GM10266 (cell line): ENCODE data around the gene CLCN3.

Source experiments
- DNase-seq: peaks from one replicate; pipeline ENCODE4 v3.0.0; 2012; ENCODE audit errors: extremely low spot score
- TF ChIP-seq, protein P1 (sequence below): IDR thresholded peaks from 2 replicates; pipeline ENCODE4 v1.5.1; 2012; ENCODE audit warnings: mild to moderate bottlenecking, low read depth; ENCODE audit not compliant: control insufficient read depth, insufficient read depth; ENCODE audit errors: missing control alignments

The CLCN3 gene

DNA sequence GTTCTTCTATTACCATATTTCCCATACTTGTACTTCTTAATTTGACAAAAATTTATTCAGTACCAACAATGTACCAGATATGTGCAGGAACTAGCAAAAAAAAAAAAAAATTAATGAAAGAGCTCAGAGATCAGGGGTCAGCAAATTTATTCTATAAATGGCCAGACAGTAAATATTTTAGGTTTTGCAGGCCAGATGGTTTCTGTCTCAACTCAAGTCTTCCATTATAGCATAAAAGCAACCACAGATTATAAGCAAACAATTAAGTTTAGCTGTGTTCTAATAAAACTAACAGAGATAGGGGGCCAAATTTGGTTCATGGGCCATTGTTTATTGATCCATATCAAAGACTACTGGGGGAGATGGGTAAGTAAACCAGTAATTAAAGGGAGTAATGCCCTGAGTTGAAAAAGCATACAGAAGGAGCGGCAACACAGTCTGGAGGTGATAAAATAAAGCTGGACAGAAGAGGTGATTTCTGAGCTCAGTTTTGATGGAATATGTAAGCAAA, 27.3 kb upstream of the CLCN3 start:
- DNase-seq, result no peak
- TF ChIP-seq, protein P1, sequence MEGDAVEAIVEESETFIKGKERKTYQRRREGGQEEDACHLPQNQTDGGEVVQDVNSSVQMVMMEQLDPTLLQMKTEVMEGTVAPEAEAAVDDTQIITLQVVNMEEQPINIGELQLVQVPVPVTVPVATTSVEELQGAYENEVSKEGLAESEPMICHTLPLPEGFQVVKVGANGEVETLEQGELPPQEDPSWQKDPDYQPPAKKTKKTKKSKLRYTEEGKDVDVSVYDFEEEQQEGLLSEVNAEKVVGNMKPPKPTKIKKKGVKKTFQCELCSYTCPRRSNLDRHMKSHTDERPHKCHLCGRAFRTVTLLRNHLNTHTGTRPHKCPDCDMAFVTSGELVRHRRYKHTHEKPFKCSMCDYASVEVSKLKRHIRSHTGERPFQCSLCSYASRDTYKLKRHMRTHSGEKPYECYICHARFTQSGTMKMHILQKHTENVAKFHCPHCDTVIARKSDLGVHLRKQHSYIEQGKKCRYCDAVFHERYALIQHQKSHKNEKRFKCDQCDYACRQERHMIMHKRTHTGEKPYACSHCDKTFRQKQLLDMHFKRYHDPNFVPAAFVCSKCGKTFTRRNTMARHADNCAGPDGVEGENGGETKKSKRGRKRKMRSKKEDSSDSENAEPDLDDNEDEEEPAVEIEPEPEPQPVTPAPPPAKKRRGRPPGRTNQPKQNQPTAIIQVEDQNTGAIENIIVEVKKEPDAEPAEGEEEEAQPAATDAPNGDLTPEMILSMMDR, result no peak

DNA sequence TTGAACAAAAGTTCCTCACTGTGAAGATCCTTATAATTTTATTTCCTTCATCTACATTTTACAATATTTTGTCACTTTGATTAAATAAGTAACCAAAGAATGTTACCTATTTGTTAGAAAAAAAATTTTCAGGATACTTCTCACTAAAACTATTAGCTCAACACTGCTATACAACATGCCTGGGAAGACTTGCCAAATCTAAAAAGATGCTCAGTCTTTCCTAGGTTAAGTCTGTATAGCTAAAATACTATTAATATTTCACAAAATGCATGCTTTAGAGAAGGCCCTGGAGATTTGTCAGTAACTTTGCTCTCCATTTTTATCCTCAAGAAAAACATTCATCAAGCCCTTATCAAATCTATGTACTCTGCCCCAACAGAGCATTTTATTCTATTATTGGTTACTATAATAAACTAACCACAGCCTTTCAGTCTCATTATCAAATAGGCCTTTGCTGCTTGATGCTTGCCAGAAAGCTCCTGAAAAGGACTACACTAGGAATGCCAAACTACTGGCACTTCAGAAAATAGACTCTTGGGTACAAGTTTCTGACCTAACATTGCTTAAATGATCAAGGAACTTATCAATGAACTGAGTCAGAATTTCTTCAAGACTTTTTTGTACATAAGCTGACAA, 25.7 kb upstream of the CLCN3 start:
- TF ChIP-seq, protein P1, result no peak

DNA sequence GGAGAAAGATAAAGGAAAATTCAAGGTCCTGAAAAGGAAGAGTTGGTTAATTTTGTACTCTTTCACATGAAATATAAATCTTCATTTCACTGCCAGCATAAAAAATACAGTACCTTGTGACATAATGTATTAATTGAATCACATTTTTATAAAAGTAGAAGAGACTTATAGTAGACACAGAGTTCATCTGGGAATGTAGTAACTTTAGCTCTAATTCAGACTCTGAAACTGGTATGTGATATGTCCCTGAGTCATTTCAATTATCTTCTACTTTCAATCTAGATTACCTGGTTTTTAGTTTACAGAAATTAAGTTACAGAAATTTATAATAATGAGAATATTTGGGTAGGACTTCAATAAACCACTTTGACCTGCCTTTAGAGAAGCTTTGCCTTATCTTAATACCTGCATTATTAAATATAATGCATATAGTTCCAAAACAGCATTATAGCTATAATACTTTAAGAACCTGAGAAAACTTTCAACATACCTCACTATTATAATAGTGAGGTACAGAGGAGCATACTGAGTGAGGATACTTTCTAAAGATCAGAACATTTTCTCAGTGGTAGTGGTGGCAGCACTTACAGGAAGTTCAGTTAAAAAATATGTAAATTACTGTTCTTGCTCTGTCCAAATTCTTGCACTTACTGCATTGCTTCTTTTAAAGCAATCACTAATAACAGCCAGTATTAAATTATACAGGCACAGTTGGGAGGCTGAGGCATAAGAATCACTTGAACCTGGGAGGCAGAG, 19.2 kb upstream of the CLCN3 start:
- TF ChIP-seq, protein P1, result no peak
- no peak for DNase-seq

More for the DNA sequence above, 25.7 kb upstream of the CLCN3 start:
- no peak for DNase-seq

DNA sequence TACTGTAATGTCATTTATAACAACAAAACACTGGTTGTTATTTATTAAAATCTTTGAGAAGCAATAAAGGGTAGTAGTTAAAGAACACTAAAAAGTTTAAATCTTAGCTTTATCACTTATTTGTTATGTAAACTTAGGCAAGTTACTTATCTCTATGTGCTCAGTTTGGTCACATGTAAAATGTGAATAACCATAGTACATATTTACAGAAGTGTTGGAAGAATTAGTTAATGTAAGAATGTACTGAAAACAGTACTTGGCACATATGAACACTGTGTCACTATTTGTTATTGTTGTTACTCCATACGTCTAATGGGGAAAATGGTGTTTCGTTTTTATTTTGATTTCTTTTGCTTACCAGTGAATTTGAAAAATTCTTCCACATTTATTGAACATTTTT, 17.1 kb upstream of the CLCN3 start:
- no peak for DNase-seq
- TF ChIP-seq, protein P1, result no peak

DNA sequence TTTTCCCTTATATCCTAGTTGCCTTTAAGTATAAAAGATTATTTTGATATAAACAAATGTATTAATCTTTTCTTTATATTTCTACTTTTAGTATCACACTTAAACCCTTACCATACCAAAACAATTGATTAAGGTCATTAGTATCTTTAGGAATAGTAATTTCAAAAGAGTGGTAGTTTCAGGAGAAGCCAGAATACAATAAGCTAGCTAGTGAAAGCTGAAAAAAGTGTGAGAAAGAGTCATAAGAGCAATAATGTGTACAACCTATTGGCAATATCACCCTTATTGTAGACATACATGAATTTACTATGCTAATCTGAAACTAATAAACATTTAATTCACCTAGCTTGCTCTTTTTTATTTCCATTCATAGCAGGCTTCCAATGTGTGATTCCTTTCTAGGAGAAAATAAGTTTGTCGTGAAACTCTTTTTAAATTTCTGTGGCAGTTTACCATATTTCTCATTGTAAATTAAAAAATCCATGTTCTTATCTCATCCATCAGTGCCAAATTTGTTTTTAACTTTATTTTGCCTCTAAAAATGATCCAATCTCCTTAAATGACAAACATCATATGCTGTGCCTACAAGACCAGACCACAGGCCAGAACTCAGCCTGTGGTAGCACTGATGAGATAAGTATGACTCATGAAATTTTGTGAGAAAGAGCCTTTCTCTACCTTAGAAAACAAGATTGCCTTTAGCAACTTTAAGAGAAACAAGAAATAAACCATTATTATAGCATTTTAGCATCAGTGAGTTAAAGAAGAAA, 16.1 kb upstream of the CLCN3 start:
- no peak for DNase-seq
- TF ChIP-seq, protein P1, result no peak

DNA sequence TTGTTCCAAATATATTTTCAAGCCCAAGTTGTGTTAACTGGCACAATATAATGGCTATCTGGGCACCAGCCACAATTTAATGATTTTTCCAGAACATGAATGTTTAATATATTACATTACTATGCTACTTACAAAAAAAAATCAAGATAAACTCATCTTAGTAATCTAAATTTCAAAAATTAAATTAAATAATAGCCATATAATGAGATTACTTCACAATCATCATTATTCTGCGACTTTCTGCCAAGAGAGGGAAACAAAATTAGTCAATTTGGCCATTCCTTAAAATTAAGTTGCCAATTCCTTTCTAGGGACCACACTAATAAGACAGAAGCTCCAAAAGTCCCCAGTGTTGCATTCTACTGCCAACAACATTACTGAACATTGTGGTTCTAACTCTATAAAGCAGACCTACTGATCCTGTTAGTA, 15.5 kb upstream of the CLCN3 start:
- DNase-seq, result no peak
- TF ChIP-seq, protein P1, result no peak
